Activated B cell treated with CpG ODN at 0.5 μM for 24 hours (primary cell): Measurements from ENCODE around the gene INMT. TPM values are rescaled to one million over a fixed set of nuclear protein-coding genes. Genes with fewer than 3 reads are reported as not detected.
"Not testable (repeated sequence)": the region's sequence is repeated elsewhere in the genome, so short reads cannot be mapped to it uniquely, and the experiment has no call there.

ENCODE experiments used
- ATAC-seq: fragments of 200-7000 bp; cut with Tn5 transposase; one replicate; pipeline ENCODE4 v1.10.0; 2021; ENCODE audit warnings: low read depth, mild to moderate bottlenecking, moderate library complexity
- CTCF ChIA-PET: fragments of 350-600 bp; sonication (Branson Sonifier 250); formaldehyde crosslinking; loops from one replicate; lab custom pipeline; 2021; ENCODE audit warnings: antibody characterized with exemption; lab: Charles Lee
- POLR2A ChIA-PET: fragments of 350-600 bp; sonication (Branson Sonifier 250); formaldehyde crosslinking; loops from one replicate; lab custom pipeline; 2021; ENCODE audit warnings: antibody characterized with exemption; lab: Charles Lee
- DNase-seq: peaks from one replicate; pipeline ENCODE4 v3.0.0; 2022
- H3K27ac Mint-ChIP-seq: one replicate; pipeline ENCODE4 v1.8.0; 2020; ENCODE audit warnings: mixed read lengths
- H3K27me3 Mint-ChIP-seq: one replicate; pipeline ENCODE4 v1.8.0; 2021; ENCODE audit warnings: mixed read lengths
- H3K36me3 Mint-ChIP-seq: one replicate; pipeline ENCODE4 v1.8.0; 2021; ENCODE audit warnings: low read depth, mixed read lengths
- H3K4me1 Mint-ChIP-seq: one replicate; pipeline ENCODE4 v1.8.0; 2021; ENCODE audit warnings: mixed read lengths
- H3K4me3 Mint-ChIP-seq: one replicate; pipeline ENCODE4 v1.8.0; 2020; ENCODE audit warnings: mild to moderate bottlenecking, mixed read lengths
- H3K9me3 Mint-ChIP-seq: one replicate; pipeline ENCODE4 v1.8.0; 2020; ENCODE audit warnings: mixed read lengths
- intact Hi-C: fragments of 100-400 bp; cut with micrococcal nuclease; formaldehyde crosslinking; loops from one replicate; pipeline ENCODE4 v1.15.1; 2024
- total RNA-seq: library from RNA; stranded (reverse); gene quantifications from 2 replicates; pipeline ENCODE4 v1.2.3, GENCODE V29; 2022
- TF ChIP-seq, protein P1 (sequence below): fragments of 200-600 bp; IDR thresholded peaks from one replicate; pipeline ENCODE4 v1.8.0; 2022; ENCODE audit warnings: antibody characterized with exemption, mild to moderate bottlenecking

The INMT gene
- total RNA-seq, 1 donor from 2014 or later = 0.11 TPM

DNA sequence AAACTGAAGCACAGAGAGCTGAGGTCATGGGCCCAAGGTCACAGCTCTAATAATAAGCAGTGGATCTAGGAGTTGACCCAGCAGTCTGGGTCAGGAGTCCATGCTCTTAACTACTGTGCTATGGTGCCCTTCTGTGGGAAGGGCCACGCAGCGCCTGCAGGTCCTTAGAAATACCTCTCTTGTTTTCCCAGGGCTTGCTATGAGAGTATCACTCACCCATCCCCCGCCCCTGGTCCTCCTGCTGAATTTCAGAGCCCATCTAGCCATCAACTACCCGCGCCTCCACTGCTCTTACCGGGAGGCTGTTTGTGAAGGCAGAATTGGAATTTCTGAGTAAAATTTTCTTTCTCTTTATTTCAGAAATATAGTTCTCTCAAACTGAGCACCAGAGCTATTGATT, 42.4 kb upstream of the INMT start:
- intact Hi-C loops = no loop called here
- Mint-ChIP-seq H3K4me3 (no peak overlapping the region), H3K4me1 (no peaks in the 10 kb centered on the region), H3K36me3 (no peaks in the 10 kb centered on the region), H3K27ac (no peak overlapping the region), H3K9me3 (no peaks in the 10 kb centered on the region), H3K27me3 (peaks cover 10% of the 10 kb centered on the region)
- DNase-seq (no peak), ATAC-seq (no peak)
- TF ChIP-seq, protein P1, sequence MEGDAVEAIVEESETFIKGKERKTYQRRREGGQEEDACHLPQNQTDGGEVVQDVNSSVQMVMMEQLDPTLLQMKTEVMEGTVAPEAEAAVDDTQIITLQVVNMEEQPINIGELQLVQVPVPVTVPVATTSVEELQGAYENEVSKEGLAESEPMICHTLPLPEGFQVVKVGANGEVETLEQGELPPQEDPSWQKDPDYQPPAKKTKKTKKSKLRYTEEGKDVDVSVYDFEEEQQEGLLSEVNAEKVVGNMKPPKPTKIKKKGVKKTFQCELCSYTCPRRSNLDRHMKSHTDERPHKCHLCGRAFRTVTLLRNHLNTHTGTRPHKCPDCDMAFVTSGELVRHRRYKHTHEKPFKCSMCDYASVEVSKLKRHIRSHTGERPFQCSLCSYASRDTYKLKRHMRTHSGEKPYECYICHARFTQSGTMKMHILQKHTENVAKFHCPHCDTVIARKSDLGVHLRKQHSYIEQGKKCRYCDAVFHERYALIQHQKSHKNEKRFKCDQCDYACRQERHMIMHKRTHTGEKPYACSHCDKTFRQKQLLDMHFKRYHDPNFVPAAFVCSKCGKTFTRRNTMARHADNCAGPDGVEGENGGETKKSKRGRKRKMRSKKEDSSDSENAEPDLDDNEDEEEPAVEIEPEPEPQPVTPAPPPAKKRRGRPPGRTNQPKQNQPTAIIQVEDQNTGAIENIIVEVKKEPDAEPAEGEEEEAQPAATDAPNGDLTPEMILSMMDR = no peak
- ChIA-PET POLR2A (no interaction called here), CTCF (interaction anchor here (1.0 kb wide), 1 partner anchor 30 kb away, joined by 4 read pairs; no protein-coding TSS in a partner anchor)

DNA sequence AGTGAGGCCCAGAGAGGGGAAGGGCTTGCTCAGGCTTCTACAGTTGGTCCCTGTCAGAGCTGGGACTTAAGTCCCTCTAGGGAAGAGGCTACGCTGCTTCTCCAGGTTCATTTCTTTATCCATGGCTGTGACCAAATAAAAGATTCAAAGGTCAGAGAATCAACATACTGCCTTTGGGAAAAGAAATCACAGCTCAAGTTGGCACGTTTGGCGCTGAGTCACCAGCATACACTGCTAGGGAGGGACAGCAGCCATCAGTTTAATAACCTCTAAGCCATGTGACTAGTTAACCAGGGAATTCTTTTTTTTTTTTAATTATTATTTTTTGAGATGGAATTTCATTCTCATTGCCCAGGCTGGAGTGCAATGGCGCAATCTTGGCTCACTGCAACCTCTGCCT, 41.3 kb upstream of the INMT start:
- CTCF ChIA-PET = interaction anchor here (1.0 kb wide), 1 partner anchor 29 kb away, joined by 4 read pairs; no protein-coding TSS in a partner anchor
- H3K36me3 Mint-ChIP-seq = no peaks in the 10 kb centered on the region
- no peak overlapping the region for H3K27ac Mint-ChIP-seq
- intact Hi-C loops = no loop called here
- ATAC-seq (no peak), DNase-seq (no peak)
- H3K4me1 Mint-ChIP-seq = no peaks in the 10 kb centered on the region
- peaks cover 13% of the 10 kb centered on the region for H3K27me3 Mint-ChIP-seq
- H3K9me3 Mint-ChIP-seq = no peaks in the 10 kb centered on the region
- no peak overlapping the region for H3K4me3 Mint-ChIP-seq
- TF ChIP-seq, protein P1 = no peak
- POLR2A ChIA-PET = no interaction called here

DNA sequence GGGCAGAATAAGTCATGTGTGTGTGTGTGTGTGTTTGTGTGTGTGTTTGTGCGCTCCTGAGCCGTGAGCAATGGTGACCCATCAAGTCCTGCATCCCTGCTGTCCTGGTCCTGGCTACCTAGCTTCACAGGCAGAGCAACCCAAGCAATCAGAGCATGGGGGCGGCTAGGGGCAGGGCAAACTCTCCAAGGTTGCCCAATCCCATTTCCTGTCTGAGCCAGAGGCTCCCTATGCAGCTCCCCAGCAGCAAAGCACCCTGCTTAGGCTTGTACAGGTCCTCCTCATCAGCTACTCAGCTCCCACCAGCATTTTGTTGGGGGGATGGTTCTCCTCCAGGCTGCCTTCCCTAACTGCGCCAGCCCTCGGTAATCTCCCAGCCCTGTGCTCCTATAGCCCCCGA, 38.5 kb upstream of the INMT start:
- intact Hi-C loops = no loop called here
- POLR2A ChIA-PET = no interaction called here
- TF ChIP-seq, protein P1 = no peak
- Mint-ChIP-seq H3K4me1 (no peaks in the 10 kb centered on the region), H3K36me3 (no peaks in the 10 kb centered on the region), H3K4me3 (no peak overlapping the region), H3K9me3 (peaks cover 12% of the 10 kb centered on the region), H3K27me3 (peaks cover 8% of the 10 kb centered on the region), H3K27ac (no peak overlapping the region)
- no peak for DNase-seq
- no peak for ATAC-seq
- CTCF ChIA-PET = no interaction called here

- Mint-ChIP-seq H3K4me3 (no peak overlapping the region), H3K27me3 (peaks cover 8% of the 10 kb centered on the region), H3K27ac (no peak overlapping the region), H3K9me3 (peaks cover 15% of the 10 kb centered on the region), H3K4me1 (no peaks in the 10 kb centered on the region), H3K36me3 (no peaks in the 10 kb centered on the region)
- ATAC-seq = no peak
- POLR2A ChIA-PET = no interaction called here
- intact Hi-C loops = no loop called here
- CTCF ChIA-PET = no interaction called here
- no peak for DNase-seq
- TF ChIP-seq, protein P1 = no peak
These were observed 37.8 kb upstream of the INMT start for GRCh38 chr7:30714129-30714528.

- H3K4me1 Mint-ChIP-seq = no peaks in the 10 kb centered on the region
- peaks cover 23% of the 10 kb centered on the region for H3K9me3 Mint-ChIP-seq
- no peaks in the 10 kb centered on the region for H3K36me3 Mint-ChIP-seq
- no peak overlapping the region for H3K4me3 Mint-ChIP-seq
- intact Hi-C loops = no loop called here
- ChIA-PET POLR2A (no interaction called here), CTCF (no interaction called here)
- TF ChIP-seq, protein P1 = no peak
- peaks cover 4% of the 10 kb centered on the region for H3K27me3 Mint-ChIP-seq
- no peak for DNase-seq
- H3K27ac Mint-ChIP-seq = no peak overlapping the region
- ATAC-seq = no peak
These were observed 34.8 kb upstream of the INMT start for GRCh38 chr7:30717181-30717580.

DNA sequence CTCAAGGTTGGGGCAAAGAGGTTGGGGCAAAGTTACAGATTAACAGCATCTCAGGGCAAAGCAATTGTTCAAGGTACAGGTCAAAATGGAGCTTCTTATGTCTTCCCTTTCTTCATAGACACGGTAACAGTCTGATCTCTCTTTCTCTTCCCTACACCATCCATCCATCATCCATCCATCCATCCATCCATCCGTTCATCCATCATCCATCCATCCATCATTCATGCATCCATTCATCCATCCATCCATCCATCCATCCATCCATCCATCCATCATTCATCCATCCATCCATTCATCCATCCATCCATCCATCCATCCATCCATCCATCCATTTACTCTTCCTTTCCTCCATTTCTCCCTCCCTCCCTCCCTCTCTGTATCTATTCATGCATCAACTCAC, 32.5 kb upstream of the INMT start:
- POLR2A ChIA-PET, H3K36me3 Mint-ChIP-seq, H3K4me1 Mint-ChIP-seq, H3K27me3 Mint-ChIP-seq, intact Hi-C loops, H3K27ac Mint-ChIP-seq, DNase-seq, ATAC-seq, H3K4me3 Mint-ChIP-seq, CTCF ChIA-PET: not testable (repeated sequence)
- H3K9me3 Mint-ChIP-seq = peaks cover 23% of the 10 kb centered on the region
